Cardiac muscle cell (in vitro differentiated cells and primary cell): ENCODE results near the gene ANXA5. TPM values are rescaled to one million over a fixed set of nuclear protein-coding genes. Genes with fewer than 3 reads are reported as not detected.

Experiments
- DNase-seq, 2 donors: peaks; one replicate each; pipeline versions ENCODE4 v3.0.0 to v3.0.0-alpha.2; 2010 to 2017; ENCODE audit warnings: low read depth in 1 of 2, low spot score in 1 of 2
- H3K27ac ChIP-seq: fragments of 200-600 bp; sonication (generic); 2 replicates; pipeline ENCODE4 v1.5.1; 2016
- H3K27me3 ChIP-seq: fragments of 200-600 bp; sonication (generic); 2 replicates; pipeline ENCODE4 v1.6.0; 2016; ENCODE audit warnings: control low read depth
- H3K36me3 ChIP-seq: fragments of 200-600 bp; sonication (generic); 2 replicates; pipeline ENCODE4 v1.5.1; 2016; ENCODE audit warnings: control low read depth
- H3K4me1 ChIP-seq: fragments of 200-600 bp; sonication (generic); 2 replicates; pipeline ENCODE4 v1.8.1; 2017; ENCODE audit warnings: low read depth, mild to moderate bottlenecking, mixed run types
- H3K4me3 ChIP-seq: fragments of 200-600 bp; sonication (generic); 2 replicates; pipeline ENCODE4 v1.5.1; 2016; ENCODE audit warnings: mild to moderate bottlenecking
- H3K9me3 ChIP-seq: fragments of 200-600 bp; sonication (generic); 2 replicates; pipeline ENCODE4 v1.5.1; 2017; ENCODE audit warnings: low read depth, mild to moderate bottlenecking, control low read depth
- polyA plus RNA-seq: library from polyadenylated mRNA; unstranded; fragments of >200 nt; fragmentation: Nextera tagmentation; extraction: Ambion mirVana; gene quantifications from 2 replicates; pipeline ENCODE4 v1.2.1, GENCODE V29; 2016
- total RNA-seq: library from RNA; depleted of rRNA; stranded (reverse); fragments of >200 nt; gene quantifications from 2 replicates; pipeline ENCODE4 v1.2.3, GENCODE V29; 2016
- TF ChIP-seq, protein P1 (sequence below): IDR thresholded peaks from 2 replicates; pipeline ENCODE4 v1.5.1; 2012; ENCODE audit warnings: low read depth, mild to moderate bottlenecking, low read length

The ANXA5 gene
- total and polyA plus RNA-seq, 2 experiments from 2014 or later, result 98.2 to 263 TPM

DNA sequence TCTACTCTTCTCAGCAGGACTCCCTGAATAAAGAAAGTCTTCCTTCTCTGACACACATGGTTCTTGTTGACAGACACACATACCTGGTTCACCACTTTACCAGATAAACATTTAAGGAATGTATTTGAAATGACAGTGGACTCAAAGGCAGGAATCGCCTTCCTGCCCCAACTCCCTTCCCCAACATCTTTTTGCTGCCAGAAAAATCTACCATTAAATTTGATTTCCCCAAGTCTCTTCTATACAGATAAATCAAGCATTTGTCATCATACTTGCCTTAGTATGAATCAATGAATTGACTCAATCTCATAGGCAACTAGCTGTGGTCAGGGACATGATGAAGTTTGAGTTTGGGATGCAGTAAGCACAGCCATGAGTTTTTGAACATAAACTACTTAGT is 23.3 kb upstream of the ANXA5 start:
- Histone ChIP-seq H3K27ac (no peak overlapping the region), H3K4me1 (no peaks in the 10 kb centered on the region), H3K36me3 (no peaks in the 10 kb centered on the region), H3K9me3 (no peaks in the 10 kb centered on the region), H3K27me3 (no peaks in the 10 kb centered on the region), H3K4me3 (no peak overlapping the region)
- TF ChIP-seq, protein P1, sequence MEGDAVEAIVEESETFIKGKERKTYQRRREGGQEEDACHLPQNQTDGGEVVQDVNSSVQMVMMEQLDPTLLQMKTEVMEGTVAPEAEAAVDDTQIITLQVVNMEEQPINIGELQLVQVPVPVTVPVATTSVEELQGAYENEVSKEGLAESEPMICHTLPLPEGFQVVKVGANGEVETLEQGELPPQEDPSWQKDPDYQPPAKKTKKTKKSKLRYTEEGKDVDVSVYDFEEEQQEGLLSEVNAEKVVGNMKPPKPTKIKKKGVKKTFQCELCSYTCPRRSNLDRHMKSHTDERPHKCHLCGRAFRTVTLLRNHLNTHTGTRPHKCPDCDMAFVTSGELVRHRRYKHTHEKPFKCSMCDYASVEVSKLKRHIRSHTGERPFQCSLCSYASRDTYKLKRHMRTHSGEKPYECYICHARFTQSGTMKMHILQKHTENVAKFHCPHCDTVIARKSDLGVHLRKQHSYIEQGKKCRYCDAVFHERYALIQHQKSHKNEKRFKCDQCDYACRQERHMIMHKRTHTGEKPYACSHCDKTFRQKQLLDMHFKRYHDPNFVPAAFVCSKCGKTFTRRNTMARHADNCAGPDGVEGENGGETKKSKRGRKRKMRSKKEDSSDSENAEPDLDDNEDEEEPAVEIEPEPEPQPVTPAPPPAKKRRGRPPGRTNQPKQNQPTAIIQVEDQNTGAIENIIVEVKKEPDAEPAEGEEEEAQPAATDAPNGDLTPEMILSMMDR, result no peak
- DNase-seq, result no peak

DNA sequence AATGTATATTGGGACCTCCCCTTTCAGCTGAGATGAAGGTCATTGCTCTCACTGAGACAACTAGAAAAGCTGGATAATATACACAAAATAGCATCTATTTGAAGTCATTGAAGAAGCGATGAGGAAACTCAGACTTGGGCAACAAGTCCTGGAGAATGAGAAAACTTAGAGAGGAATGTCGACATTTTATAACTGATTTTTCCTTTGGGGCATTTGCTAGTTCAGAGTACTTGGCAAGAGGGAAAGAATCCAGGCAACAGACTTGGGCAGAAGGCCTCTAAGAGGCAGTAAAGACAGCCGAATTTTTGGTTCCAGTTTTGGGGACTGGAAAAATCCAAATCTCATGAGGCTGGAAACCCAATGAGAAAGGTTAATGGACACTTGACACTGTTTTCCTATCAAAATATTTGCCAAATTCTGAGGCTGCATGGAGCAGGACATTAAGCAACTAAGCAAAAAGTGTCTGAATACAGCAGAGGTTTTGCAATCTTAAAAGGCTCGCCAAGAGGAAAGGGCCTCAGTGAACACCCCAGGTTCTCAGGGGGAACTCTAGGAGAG is 21.0 kb upstream of the ANXA5 start:
- DNase-seq, result peak in 1 of 2 donors; percentile 75
- Histone ChIP-seq H3K9me3 (no peaks in the 10 kb centered on the region), H3K27ac (no peak overlapping the region), H3K36me3 (no peaks in the 10 kb centered on the region), H3K4me3 (no peak overlapping the region), H3K27me3 (no peaks in the 10 kb centered on the region), H3K4me1 (no peaks in the 10 kb centered on the region)
- TF ChIP-seq, protein P1, result no peak

DNA sequence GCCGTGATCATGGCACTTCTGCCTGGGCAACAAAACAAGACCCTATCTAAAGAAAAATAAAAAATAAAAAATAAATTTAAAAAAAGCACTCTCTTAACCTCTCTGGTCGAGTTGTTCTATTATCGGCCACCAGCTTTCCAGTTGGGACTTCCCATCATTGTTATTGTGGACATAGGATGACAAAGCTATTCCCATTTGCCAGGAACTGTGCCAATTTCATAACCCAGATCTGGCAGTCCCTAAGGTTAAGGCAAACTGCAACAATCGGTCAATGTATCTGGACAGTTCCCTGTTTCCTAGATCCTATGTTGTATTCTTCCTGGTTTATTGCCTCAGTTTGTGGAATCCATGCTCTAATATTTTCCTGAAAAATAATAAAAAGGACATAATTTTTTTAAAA is 17.8 kb upstream of the ANXA5 start:
- peaks cover 5% of the 10 kb centered on the region for H3K4me1 ChIP-seq
- no peak for DNase-seq
- no peak overlapping the region for H3K27ac ChIP-seq
- H3K27me3 ChIP-seq, result no peaks in the 10 kb centered on the region
- H3K4me3 ChIP-seq, result no peak overlapping the region
- no peaks in the 10 kb centered on the region for H3K9me3 ChIP-seq
- TF ChIP-seq, protein P1, result no peak
- H3K36me3 ChIP-seq, result no peaks in the 10 kb centered on the region

DNA sequence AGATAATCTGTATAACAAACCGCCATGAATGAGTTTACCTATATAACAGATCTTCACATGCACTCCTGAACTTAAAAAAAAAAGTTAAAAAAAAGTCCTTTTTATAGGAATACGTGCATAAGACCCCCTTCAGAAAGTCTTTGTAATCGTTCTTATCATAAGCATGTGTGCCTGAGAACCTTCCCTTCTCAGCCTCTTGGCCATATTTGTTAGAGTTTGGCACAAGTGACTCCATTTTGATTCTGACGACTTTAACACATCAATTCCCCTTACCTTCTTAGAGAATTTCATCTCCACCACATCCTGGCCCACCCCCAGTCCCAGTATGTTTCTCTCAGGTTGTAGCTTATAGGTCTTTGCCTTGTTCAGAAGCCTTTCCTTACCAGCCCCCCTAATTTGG is 16.0 kb upstream of the ANXA5 start:
- no peaks in the 10 kb centered on the region for H3K9me3 ChIP-seq
- no peak for DNase-seq
- TF ChIP-seq, protein P1, result no peak
- H3K27me3 ChIP-seq, result no peaks in the 10 kb centered on the region
- H3K4me1 ChIP-seq, result peaks cover 5% of the 10 kb centered on the region
- H3K27ac ChIP-seq, result no peak overlapping the region
- H3K36me3 ChIP-seq, result no peaks in the 10 kb centered on the region
- no peak overlapping the region for H3K4me3 ChIP-seq

DNA sequence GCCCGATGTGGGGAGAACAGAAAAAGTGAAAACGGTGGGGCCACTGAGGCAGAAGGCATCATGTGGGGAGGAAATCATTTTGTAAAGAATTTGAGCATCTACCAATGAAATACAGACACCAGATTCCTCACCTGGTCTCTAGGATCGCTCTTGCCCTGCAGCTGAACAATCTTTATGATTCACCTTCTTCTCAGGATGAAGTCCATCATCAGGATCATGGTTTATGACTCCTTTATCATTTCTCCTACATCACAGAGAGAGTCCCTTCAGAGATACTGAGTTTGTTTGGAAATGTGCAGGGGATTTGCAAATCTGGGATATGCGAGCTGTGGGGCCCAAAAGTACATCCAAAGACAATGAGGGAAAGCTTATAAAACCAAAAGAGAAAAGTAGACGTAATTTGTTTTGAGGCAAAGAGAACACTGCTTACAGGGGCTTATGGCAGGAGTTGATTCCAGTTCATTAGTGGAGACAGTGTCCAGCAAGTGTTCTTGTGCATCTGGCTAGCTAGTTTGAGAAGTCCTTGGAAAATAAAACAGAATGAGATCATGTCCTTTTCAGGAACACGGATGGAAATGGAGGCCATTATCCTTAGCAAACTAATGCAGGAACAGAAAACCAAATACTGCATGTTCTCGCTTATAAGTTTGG is 15.3 kb upstream of the ANXA5 start:
- no peak overlapping the region for H3K4me3 ChIP-seq
- no peak overlapping the region for H3K27ac ChIP-seq
- DNase-seq, result no peak
- peaks cover 5% of the 10 kb centered on the region for H3K4me1 ChIP-seq
- no peaks in the 10 kb centered on the region for H3K36me3 ChIP-seq
- TF ChIP-seq, protein P1, result no peak
- no peaks in the 10 kb centered on the region for H3K27me3 ChIP-seq
- H3K9me3 ChIP-seq, result no peaks in the 10 kb centered on the region
